Caco-2 (cell line): Measurements from ENCODE around the gene LIN9. TPM values are rescaled to one million over a fixed set of nuclear protein-coding genes. Genes with fewer than 3 reads are reported as not detected.
"Not testable (repeated sequence)": the region's sequence is repeated elsewhere in the genome, so short reads cannot be mapped to it uniquely, and the experiment has no call there.

Experiments
- BruUV-seq: library from RNA; stranded (reverse); fragments of 400-500 nt; replicated peaks from 2 replicates; lab custom pipeline; 2021; lab: Mats Ljungman, UMichigan
- CTCF ChIA-PET: fragments of 300-600 bp; sonication (Branson Sonifier 250); formaldehyde crosslinking; loops from one replicate; lab custom pipeline; 2022; ENCODE audit warnings: antibody characterized with exemption; lab: Charles Lee
- POLR2A ChIA-PET: fragments of 300-600 bp; sonication (Branson Sonifier 250); formaldehyde crosslinking; loops from one replicate; lab custom pipeline; 2022; ENCODE audit warnings: antibody characterized with exemption; lab: Charles Lee
- DNase-seq, 2 experiments: peaks; one replicate each; pipeline versions ENCODE4 v3.0.0 to v3.0.0-alpha.2; 2020 to 2022
- H3K27me3 ChIP-seq: replicated peaks from 2 replicates; pipeline ENCODE4 v1.6.0; 2011; ENCODE audit warnings: low read length; ENCODE audit not compliant: control insufficient read depth, insufficient read depth
- H3K36me3 ChIP-seq: 2 replicates; pipeline ENCODE4 v1.5.1; 2011; ENCODE audit warnings: low read length; ENCODE audit not compliant: control insufficient read depth, insufficient read depth
- H3K4me1 ChIP-seq: fragments of 250-450 bp; sonication (Bioruptor Pico); 2 replicates; pipeline ENCODE4 v1.5.1; 2020; ENCODE audit warnings: mild to moderate bottlenecking
- H3K4me3 ChIP-seq: 2 replicates; pipeline ENCODE4 v1.5.1; 2011; ENCODE audit warnings: low read depth, mild to moderate bottlenecking, control low read depth, low read length
- H3K9me3 ChIP-seq: fragments of 250-450 bp; sonication (Bioruptor Pico); 2 replicates; pipeline ENCODE4 v1.5.1; 2020; ENCODE audit warnings: mild to moderate bottlenecking, moderate library complexity
- H3K27ac Mint-ChIP-seq: one replicate; pipeline ENCODE4 v1.8.0; 2022; ENCODE audit warnings: mixed read lengths; ENCODE audit not compliant: unreplicated experiment
- H3K27me3 Mint-ChIP-seq: one replicate; pipeline ENCODE4 v1.8.0; 2022; ENCODE audit warnings: mixed read lengths; ENCODE audit not compliant: insufficient read depth, unreplicated experiment
- H3K36me3 Mint-ChIP-seq: one replicate; pipeline ENCODE4 v1.8.0; 2022; ENCODE audit warnings: mild to moderate bottlenecking, mixed read lengths; ENCODE audit not compliant: insufficient read depth, unreplicated experiment
- H3K4me1 Mint-ChIP-seq: one replicate; pipeline ENCODE4 v1.8.0; 2022; ENCODE audit warnings: low read depth, mixed read lengths; ENCODE audit not compliant: unreplicated experiment
- H3K4me3 Mint-ChIP-seq: one replicate; pipeline ENCODE4 v1.8.0; 2022; ENCODE audit warnings: mild to moderate bottlenecking, moderate library complexity, mixed read lengths; ENCODE audit not compliant: unreplicated experiment
- H3K9me3 Mint-ChIP-seq: one replicate; pipeline ENCODE4 v1.8.0; 2022; ENCODE audit warnings: mixed read lengths; ENCODE audit not compliant: unreplicated experiment
- intact Hi-C: fragments of 100-400 bp; cut with micrococcal nuclease; formaldehyde crosslinking; loops from one replicate; pipeline ENCODE4 v1.10.0; 2022; ENCODE audit not compliant: unreplicated experiment
- total RNA-seq: library from RNA; stranded (reverse); gene quantifications from 2 replicates; pipeline ENCODE4 v1.2.3, GENCODE V29; 2022
- TF ChIP-seq, protein P1 (sequence below), 2 experiments: fragments of 200-600 bp in 1 of 2; IDR thresholded peaks; 1 replicate in 1 of 2; 2 replicates in 1 of 2; pipeline versions ENCODE4 v1.5.1 to v1.8.0; 2011 to 2022; ENCODE audit warnings: antibody characterized with exemption in 1 of 2, control low read depth in 1 of 2, inconsistent platforms in 1 of 2, low read depth in 1 of 2, low read length in 1 of 2, mild to moderate bottlenecking in 1 of 2, moderate library complexity in 1 of 2; ENCODE audit not compliant: insufficient read depth in 1 of 2, severe bottlenecking in 1 of 2, unreplicated experiment in 1 of 2

The LIN9 gene
- total RNA-seq, 1 experiment from 2014 or later: 12.2 TPM

DNA sequence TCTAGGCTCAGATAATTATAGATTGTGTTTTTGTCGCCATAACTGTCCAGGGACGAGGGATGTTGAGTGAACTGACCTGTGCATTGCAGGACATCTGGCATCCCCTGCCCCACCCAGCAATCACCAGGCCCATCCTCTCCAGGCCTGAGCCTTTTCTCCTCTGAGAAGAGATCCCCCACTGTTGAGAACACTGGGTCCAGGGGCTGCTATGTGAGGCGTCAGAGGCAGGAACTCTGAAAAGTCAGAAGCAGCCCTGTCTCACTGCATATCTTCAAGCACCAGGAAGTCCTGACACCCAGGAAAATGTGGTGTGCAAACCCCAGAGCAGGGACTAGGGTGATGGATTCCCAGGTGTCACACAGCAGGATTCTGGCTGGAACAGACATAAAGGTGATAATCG is 105.3 kb downstream of the LIN9 start:
- CTCF ChIA-PET: no interaction called here
- Histone ChIP-seq H3K9me3 (no peaks in the 10 kb centered on the region), H3K27me3 (no peaks in the 10 kb centered on the region), H3K4me1 (no peaks in the 10 kb centered on the region), H3K4me3 (no peak overlapping the region), H3K36me3 (no peaks in the 10 kb centered on the region)
- H3K9me3 Mint-ChIP-seq: no peaks in the 10 kb centered on the region
- H3K27ac Mint-ChIP-seq: no peak overlapping the region
- DNase-seq: no peak
- no peaks in the 10 kb centered on the region for H3K4me1 Mint-ChIP-seq
- intact Hi-C loops: no loop called here
- BruUV-seq: no TSS peak
- no peaks in the 10 kb centered on the region for H3K27me3 Mint-ChIP-seq
- POLR2A ChIA-PET: no interaction called here
- H3K36me3 Mint-ChIP-seq: no peaks in the 10 kb centered on the region
- TF ChIP-seq, protein P1, sequence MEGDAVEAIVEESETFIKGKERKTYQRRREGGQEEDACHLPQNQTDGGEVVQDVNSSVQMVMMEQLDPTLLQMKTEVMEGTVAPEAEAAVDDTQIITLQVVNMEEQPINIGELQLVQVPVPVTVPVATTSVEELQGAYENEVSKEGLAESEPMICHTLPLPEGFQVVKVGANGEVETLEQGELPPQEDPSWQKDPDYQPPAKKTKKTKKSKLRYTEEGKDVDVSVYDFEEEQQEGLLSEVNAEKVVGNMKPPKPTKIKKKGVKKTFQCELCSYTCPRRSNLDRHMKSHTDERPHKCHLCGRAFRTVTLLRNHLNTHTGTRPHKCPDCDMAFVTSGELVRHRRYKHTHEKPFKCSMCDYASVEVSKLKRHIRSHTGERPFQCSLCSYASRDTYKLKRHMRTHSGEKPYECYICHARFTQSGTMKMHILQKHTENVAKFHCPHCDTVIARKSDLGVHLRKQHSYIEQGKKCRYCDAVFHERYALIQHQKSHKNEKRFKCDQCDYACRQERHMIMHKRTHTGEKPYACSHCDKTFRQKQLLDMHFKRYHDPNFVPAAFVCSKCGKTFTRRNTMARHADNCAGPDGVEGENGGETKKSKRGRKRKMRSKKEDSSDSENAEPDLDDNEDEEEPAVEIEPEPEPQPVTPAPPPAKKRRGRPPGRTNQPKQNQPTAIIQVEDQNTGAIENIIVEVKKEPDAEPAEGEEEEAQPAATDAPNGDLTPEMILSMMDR (IDR thresholded peaks at IDR 0.05; ENCODE audit: insufficient read depth in 1 of 2, low read depth in 1 of 2, low read length in 1 of 2, severe bottlenecking in 1 of 2, unreplicated experiment in 1 of 2): no peak
- H3K4me3 Mint-ChIP-seq: no peak overlapping the region

DNA sequence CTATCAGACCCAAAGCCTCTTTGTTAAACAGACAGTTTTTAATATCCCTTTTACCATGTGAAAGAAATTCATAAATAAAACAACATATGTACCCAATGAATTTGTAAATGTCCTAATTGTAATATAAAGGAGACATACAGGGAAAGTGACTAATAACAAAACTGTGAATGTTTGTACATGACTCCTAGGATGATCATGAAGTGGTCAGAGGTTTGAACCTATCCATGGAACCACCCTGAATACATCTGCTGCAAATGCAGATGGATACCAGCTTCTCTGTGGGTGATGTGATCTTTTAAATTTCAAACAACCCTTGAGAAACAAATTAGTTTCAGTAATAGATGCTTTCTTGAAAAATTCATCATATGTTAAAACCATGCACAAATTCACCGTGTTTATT is 105.7 kb downstream of the LIN9 start:
- ChIA-PET POLR2A (no interaction called here), CTCF (interaction anchor here (4.2 kb wide), 1 partner anchor 78 kb away, joined by 26 read pairs; no protein-coding TSS in a partner anchor)
- H3K36me3 Mint-ChIP-seq: no peaks in the 10 kb centered on the region
- no peak overlapping the region for H3K27ac Mint-ChIP-seq
- no TSS peak for BruUV-seq
- H3K9me3 Mint-ChIP-seq: no peaks in the 10 kb centered on the region
- no peaks in the 10 kb centered on the region for H3K4me1 Mint-ChIP-seq
- intact Hi-C loops: no loop called here
- Histone ChIP-seq H3K36me3 (no peaks in the 10 kb centered on the region), H3K4me3 (no peak overlapping the region), H3K4me1 (no peaks in the 10 kb centered on the region), H3K9me3 (no peaks in the 10 kb centered on the region), H3K27me3 (no peaks in the 10 kb centered on the region)
- H3K4me3 Mint-ChIP-seq: no peak overlapping the region
- TF ChIP-seq, protein P1 (IDR thresholded peaks at IDR 0.05; ENCODE audit: insufficient read depth in 1 of 2, low read depth in 1 of 2, low read length in 1 of 2, severe bottlenecking in 1 of 2, unreplicated experiment in 1 of 2): no peak
- DNase-seq: no peak
- no peaks in the 10 kb centered on the region for H3K27me3 Mint-ChIP-seq

DNA sequence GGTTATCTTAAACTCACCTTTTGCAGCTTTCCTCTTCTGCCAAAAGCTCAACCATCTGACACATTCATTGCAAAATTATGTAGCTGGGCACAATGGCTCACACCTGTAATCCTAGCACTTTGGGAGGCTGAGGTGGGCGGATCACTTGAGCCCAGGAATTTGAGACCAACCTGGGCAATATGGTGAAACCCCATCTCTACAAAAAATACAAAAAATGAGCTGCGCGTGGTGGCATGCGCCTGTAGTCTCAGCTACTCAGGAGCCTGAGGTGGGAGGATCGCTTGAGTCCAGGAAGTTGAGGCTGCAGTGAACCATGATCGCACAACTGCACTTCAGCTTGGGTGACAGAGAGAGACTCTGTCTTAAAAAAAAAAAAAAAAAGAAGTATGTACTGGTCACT is 106.3 kb downstream of the LIN9 start:
- H3K27ac Mint-ChIP-seq, H3K4me3 Mint-ChIP-seq, H3K4me3 ChIP-seq, H3K27me3 Mint-ChIP-seq, DNase-seq, H3K9me3 ChIP-seq, BruUV-seq, POLR2A ChIA-PET, intact Hi-C loops, H3K4me1 ChIP-seq, H3K4me1 Mint-ChIP-seq, H3K9me3 Mint-ChIP-seq, H3K27me3 ChIP-seq, H3K36me3 ChIP-seq, H3K36me3 Mint-ChIP-seq: not testable (repeated sequence)
- CTCF ChIA-PET: interaction anchor here (0.6 to 4.2 kb wide), 3 partner anchors 36 to 130 kb away, joined by 3 to 26 read pairs (median 3); no protein-coding TSS in a partner anchor

DNA sequence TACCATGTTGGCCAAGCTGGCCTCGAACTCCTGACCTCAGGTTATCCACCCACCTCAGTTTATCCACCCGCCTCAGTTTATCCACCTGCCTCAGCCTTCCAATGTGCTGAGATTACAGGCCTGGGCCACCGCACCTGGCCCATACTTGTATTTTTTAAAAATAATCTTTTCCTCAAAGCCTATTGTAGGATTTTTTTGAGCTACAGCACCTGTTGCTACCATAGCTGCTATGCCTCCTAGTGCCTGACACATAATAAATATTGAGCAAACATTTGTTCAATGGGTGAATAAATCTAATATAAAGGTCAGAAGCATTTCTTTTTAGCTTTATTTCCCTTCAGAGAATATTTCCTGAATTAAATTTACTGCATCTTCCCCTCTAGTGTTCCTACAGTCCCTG is 106.7 kb downstream of the LIN9 start:
- no peaks in the 10 kb centered on the region for H3K36me3 Mint-ChIP-seq
- H3K4me3 ChIP-seq: no peak overlapping the region
- H3K4me1 ChIP-seq: no peaks in the 10 kb centered on the region
- no TSS peak for BruUV-seq
- H3K4me3 Mint-ChIP-seq: no peak overlapping the region
- no peaks in the 10 kb centered on the region for H3K9me3 Mint-ChIP-seq
- no peaks in the 10 kb centered on the region for H3K36me3 ChIP-seq
- no peaks in the 10 kb centered on the region for H3K27me3 ChIP-seq
- TF ChIP-seq, protein P1 (IDR thresholded peaks at IDR 0.05; ENCODE audit: insufficient read depth in 1 of 2, low read depth in 1 of 2, low read length in 1 of 2, severe bottlenecking in 1 of 2, unreplicated experiment in 1 of 2): no peak
- ChIA-PET CTCF (interaction anchor here (0.6 to 4.2 kb wide), 4 partner anchors 37 to 131 kb away, joined by 3 to 26 read pairs (median 4); partner anchors contain the start of gene LIN9), POLR2A (no interaction called here)
- H3K9me3 ChIP-seq: no peaks in the 10 kb centered on the region
- H3K27me3 Mint-ChIP-seq: no peaks in the 10 kb centered on the region
- intact Hi-C loops: no loop called here
- DNase-seq: no peak
- no peaks in the 10 kb centered on the region for H3K4me1 Mint-ChIP-seq
- H3K27ac Mint-ChIP-seq: no peak overlapping the region
